OCI-LY3 (cell line): ENCODE measurements around the gene CFAP43.

Experiments
- H2AFZ ChIP-seq: fragments of 200-600, 300-600 bp; shearing (Covaris generic); 2 replicates; pipeline ENCODE4 v1.6.0; 2014; ENCODE audit warnings: antibody characterized with exemption, low read depth, low read length
- H3K27ac ChIP-seq: fragments of 200-600, 300-600 bp; sonication (generic); 2 replicates; pipeline ENCODE4 v1.5.1; 2014; ENCODE audit warnings: mild to moderate bottlenecking, low read length, moderate library complexity, mixed read lengths
- H3K27me3 ChIP-seq: fragments of 200-600, 300-600 bp; sonication (generic); 2 replicates; pipeline ENCODE4 v1.6.1; 2014; ENCODE audit warnings: low read depth, low read length, mixed read lengths
- H3K36me3 ChIP-seq: fragments of 200-600, 300-600 bp; sonication (generic); replicated peaks from 2 replicates; pipeline ENCODE3; 2014; ENCODE audit warnings: low read depth, low read length, mixed read lengths
- H3K4me1 ChIP-seq: fragments of 300-600, 200-600 bp; sonication (generic); 2 replicates; pipeline ENCODE4 v1.6.1; 2014; ENCODE audit warnings: low read length, mixed read lengths
- H3K4me2 ChIP-seq: fragments of 200-600, 300-600 bp; sonication (generic); 2 replicates; pipeline ENCODE4 v1.6.1; 2014; ENCODE audit warnings: low read length, mixed read lengths
- H3K4me3 ChIP-seq: fragments of 300-600, 200-600 bp; sonication (generic); 2 replicates; pipeline ENCODE4 v1.5.1; 2014; ENCODE audit warnings: antibody characterized with exemption, mild to moderate bottlenecking, low read length, moderate library complexity
- H3K79me2 ChIP-seq: fragments of 300-600, 200-600 bp; shearing (Covaris generic); 2 replicates; pipeline ENCODE4 v1.6.1; 2014; ENCODE audit warnings: mild to moderate bottlenecking, low read length, mixed read lengths
- H3K9ac ChIP-seq: fragments of 300-600, 200-600 bp; shearing (Covaris generic); 2 replicates; pipeline ENCODE4 v1.6.0; 2014; ENCODE audit warnings: mild to moderate bottlenecking, low read length, moderate library complexity
- H3K9me3 ChIP-seq: fragments of 200-600, 300-600 bp; shearing (Covaris generic); 2 replicates; pipeline ENCODE4 v1.6.1; 2014; ENCODE audit warnings: low read length, mixed read lengths; ENCODE audit not compliant: insufficient read depth
- H4K20me1 ChIP-seq: fragments of 200-600, 300-600 bp; sonication (generic); 2 replicates; pipeline ENCODE4 v1.6.1; 2016; ENCODE audit warnings: low read length, mixed read lengths; ENCODE audit not compliant: insufficient read depth
- CTCF ChIP-seq: fragments of 200-600, 300-600 bp; sonication (generic); IDR thresholded peaks from 2 replicates; pipeline ENCODE4 v1.5.1; 2014; ENCODE audit warnings: antibody characterized with exemption, low read length, low read depth
- EZH2phosphoT487 ChIP-seq: fragments of 200-600 bp; shearing (Covaris generic); IDR thresholded peaks from 2 replicates; pipeline ENCODE4 v1.6.1; 2018; ENCODE audit warnings: antibody characterized with exemption, mixed run types, low read depth

The CFAP43 gene

GRCh38 chr10:104240078-104240477, 7.9 kb upstream of the CFAP43 start:
- Histone ChIP-seq H3K27ac (no peak overlapping the region), H3K4me1 (no peaks in the 10 kb centered on the region), H3K27me3 (no peaks in the 10 kb centered on the region), H4K20me1 (no peaks in the 10 kb centered on the region), H3K4me2 (no peak overlapping the region), H3K9me3 (no peaks in the 10 kb centered on the region), H3K36me3 (no peaks in the 10 kb centered on the region), H3K79me2 (no peaks in the 10 kb centered on the region), H3K9ac (no peak overlapping the region), H2AFZ (no peak overlapping the region), H3K4me3 (no peak overlapping the region)
- no peak for TF ChIP-seq CTCF
- no peak for TF ChIP-seq EZH2phosphoT487

GRCh38 chr10:104235801-104236200, 3.6 kb upstream of the CFAP43 start:
- Histone ChIP-seq H3K9me3 (no peaks in the 10 kb centered on the region), H4K20me1 (no peaks in the 10 kb centered on the region), H3K9ac (no peak overlapping the region), H3K27ac (no peak overlapping the region), H3K4me3 (no peak overlapping the region), H2AFZ (no peak overlapping the region), H3K4me1 (no peaks in the 10 kb centered on the region), H3K4me2 (no peak overlapping the region), H3K79me2 (no peaks in the 10 kb centered on the region), H3K27me3 (0 out of 2 replicates have a peak, but pooled peaks cover 4% of the 10 kb centered on the region), H3K36me3 (no peaks in the 10 kb centered on the region)
- TF ChIP-seq CTCF = no peak
- TF ChIP-seq EZH2phosphoT487 = no peak

DNA sequence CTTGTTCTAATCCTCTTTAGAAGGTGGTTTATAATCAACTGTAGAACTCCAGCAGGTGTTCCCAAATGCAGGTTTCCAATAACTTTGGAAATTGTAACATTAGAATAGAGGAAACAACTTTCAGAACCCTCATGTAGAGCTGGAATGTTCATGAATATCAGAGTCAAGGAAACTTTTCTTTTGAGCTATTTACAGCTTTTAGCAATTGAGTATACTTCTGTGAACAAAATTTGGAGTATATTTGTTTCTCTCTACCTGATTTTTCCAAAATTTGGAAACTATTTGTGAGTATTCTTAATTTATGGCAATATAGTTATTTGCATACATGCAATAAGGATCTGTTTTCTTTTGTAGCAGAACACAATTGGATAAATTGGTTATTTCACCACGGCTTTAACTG, 2.8 kb upstream of the CFAP43 start:
- Histone ChIP-seq H3K4me3 (no peak overlapping the region), H3K27ac (no peak overlapping the region), H3K79me2 (no peaks in the 10 kb centered on the region), H3K27me3 (0 out of 2 replicates have a peak, but pooled peaks cover 4% of the 10 kb centered on the region), H3K9ac (no peak overlapping the region), H3K9me3 (no peaks in the 10 kb centered on the region), H3K4me2 (no peak overlapping the region), H3K4me1 (no peaks in the 10 kb centered on the region), H4K20me1 (no peaks in the 10 kb centered on the region), H2AFZ (no peak overlapping the region), H3K36me3 (no peaks in the 10 kb centered on the region)
- no peak for TF ChIP-seq EZH2phosphoT487
- TF ChIP-seq CTCF = no peak

GRCh38 chr10:104233817-104234216, 1.7 kb upstream of the CFAP43 start:
- H3K9ac ChIP-seq = no peak overlapping the region
- H3K79me2 ChIP-seq = no peaks in the 10 kb centered on the region
- no peak overlapping the region for H3K27ac ChIP-seq
- no peaks in the 10 kb centered on the region for H3K9me3 ChIP-seq
- H3K4me1 ChIP-seq = no peaks in the 10 kb centered on the region
- no peak overlapping the region for H3K4me3 ChIP-seq
- no peaks in the 10 kb centered on the region for H4K20me1 ChIP-seq
- no peak overlapping the region for H3K4me2 ChIP-seq
- H3K27me3 ChIP-seq = 0 out of 2 replicates have a peak, but pooled peaks cover 4% of the 10 kb centered on the region
- no peaks in the 10 kb centered on the region for H3K36me3 ChIP-seq
- H2AFZ ChIP-seq = no peak overlapping the region
- TF ChIP-seq EZH2phosphoT487 = no peak
- TF ChIP-seq CTCF = no peak
